Uterus (tissue), 2 donors: ENCODE results near the gene CTDSPL.

Source experiments
- CTCF ChIP-seq, 4 experiments: fragments of 200-600 bp in 2 of 4; fragments of 450-650 bp in 2 of 4; sonication (generic) in 2 of 4; IDR thresholded peaks; one replicate each; pipeline ENCODE4 v1.5.1; 2016 to 2019; ENCODE audit warnings: antibody characterized with exemption in 4 of 4, mild to moderate bottlenecking in 2 of 4, moderate library complexity in 1 of 4
- POLR2A ChIP-seq, 2 donors: fragments of 450-650 bp; IDR thresholded peaks; one replicate each; pipeline ENCODE4 v1.6.1; 2016; ENCODE audit warnings: antibody characterized with exemption in 2 of 2, mild to moderate bottlenecking in 1 of 2, moderate library complexity in 1 of 2

GRCh38 chr3:37856381-37856780 lies 5.3 kb upstream of the CTDSPL start:
- no peak for TF ChIP-seq CTCF (IDR thresholded peaks at IDR 0.05)
- TF ChIP-seq POLR2A (IDR thresholded peaks at IDR 0.05) = no peak
